Thoracic aorta (tissue), 2 donors: Measurements from ENCODE around the gene PPARA. TPM values are rescaled to one million over a fixed set of nuclear protein-coding genes. Genes with fewer than 3 reads are reported as not detected.

Experiments
- ATAC-seq: fragments of 150-250 bp; one replicate; pipeline ENCODE4 v1.8.0; 2017; ENCODE audit warnings: low read depth; ENCODE audit not compliant: insufficient number of reproducible peaks, low FRiP score
- DNase-seq: peaks from one replicate; pipeline ENCODE4 v3.0.0-alpha.2; 2020; ENCODE audit warnings: low spot score
- H3K27ac ChIP-seq, 2 donors: fragments of 200-600 bp; sonication (generic); 1 replicate in 1 of 2; 2 replicates in 1 of 2; pipeline ENCODE4 v1.5.1; 2016; ENCODE audit warnings: mild to moderate bottlenecking in 2 of 2, moderate library complexity in 2 of 2
- H3K27me3 ChIP-seq: fragments of 200-600 bp; sonication (generic); replicated peaks from 2 replicates; pipeline ENCODE4 v1.6.0; 2016; ENCODE audit warnings: mild to moderate bottlenecking; ENCODE audit not compliant: insufficient read depth
- H3K36me3 ChIP-seq: fragments of 200-600 bp; sonication (generic); one replicate; pipeline ENCODE4 v1.5.1; 2016
- H3K4me1 ChIP-seq, 2 donors: fragments of 200-600 bp; sonication (generic); 1 replicate in 1 of 2; 2 replicates in 1 of 2; pipeline versions ENCODE4 v1.5.1 to v1.6.0; 2016; ENCODE audit warnings: low read depth in 2 of 2, mild to moderate bottlenecking in 1 of 2; ENCODE audit not compliant: control insufficient read depth in 1 of 2
- H3K4me3 ChIP-seq: fragments of 200-600 bp; sonication (generic); 2 replicates; pipeline ENCODE4 v1.5.1; 2016; ENCODE audit warnings: mild to moderate bottlenecking
- H3K9me3 ChIP-seq: fragments of 200-600 bp; sonication (generic); 2 replicates; pipeline ENCODE4 v1.5.1; 2016
- total RNA-seq, 2 donors: library from RNA; depleted of rRNA; stranded (reverse); fragments of >200 nt; gene quantifications; one replicate each; pipeline versions ENCODE4 v1.1.0 to v1.2.3, GENCODE V29; 2016
- TF ChIP-seq, protein P1 (sequence below): fragments of 200-600 bp; sonication (generic); IDR thresholded peaks from one replicate; pipeline ENCODE4 v1.5.1; 2019; ENCODE audit warnings: antibody characterized with exemption

Gene PPARA
- total RNA-seq, 2 donors from 2014 or later = 21.9 to 67.8 TPM

DNA sequence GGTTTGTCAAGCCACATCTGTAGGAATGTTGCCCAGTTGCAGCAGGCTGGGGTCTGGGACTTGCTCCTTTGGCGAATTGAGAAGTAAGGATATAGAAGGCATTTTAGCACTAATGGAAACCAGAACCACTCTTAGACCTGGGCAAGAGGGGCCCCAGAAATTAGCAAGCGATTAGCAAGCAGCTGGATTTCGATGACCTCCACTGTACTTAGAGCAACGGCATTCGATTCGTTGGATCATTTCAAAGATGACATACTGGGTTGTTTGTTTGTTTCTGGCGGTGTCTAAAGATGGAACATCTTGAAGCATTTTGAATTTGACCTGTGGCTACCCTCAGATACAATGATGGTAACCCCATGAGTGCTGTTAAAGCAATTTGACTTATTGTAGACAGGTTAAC is 100.9 kb downstream of the PPARA start:
- Histone ChIP-seq H3K27ac (no peak overlapping the region), H3K27me3 (no peaks in the 10 kb centered on the region), H3K9me3 (no peaks in the 10 kb centered on the region), H3K4me1 (peaks cover 5 to 20% of the 10 kb centered on the region in 2 donors), H3K36me3 (no peaks in the 10 kb centered on the region), H3K4me3 (peak overlapping the region; percentile 75)
- DNase-seq (no peak), ATAC-seq (no peak)
- TF ChIP-seq, protein P1, sequence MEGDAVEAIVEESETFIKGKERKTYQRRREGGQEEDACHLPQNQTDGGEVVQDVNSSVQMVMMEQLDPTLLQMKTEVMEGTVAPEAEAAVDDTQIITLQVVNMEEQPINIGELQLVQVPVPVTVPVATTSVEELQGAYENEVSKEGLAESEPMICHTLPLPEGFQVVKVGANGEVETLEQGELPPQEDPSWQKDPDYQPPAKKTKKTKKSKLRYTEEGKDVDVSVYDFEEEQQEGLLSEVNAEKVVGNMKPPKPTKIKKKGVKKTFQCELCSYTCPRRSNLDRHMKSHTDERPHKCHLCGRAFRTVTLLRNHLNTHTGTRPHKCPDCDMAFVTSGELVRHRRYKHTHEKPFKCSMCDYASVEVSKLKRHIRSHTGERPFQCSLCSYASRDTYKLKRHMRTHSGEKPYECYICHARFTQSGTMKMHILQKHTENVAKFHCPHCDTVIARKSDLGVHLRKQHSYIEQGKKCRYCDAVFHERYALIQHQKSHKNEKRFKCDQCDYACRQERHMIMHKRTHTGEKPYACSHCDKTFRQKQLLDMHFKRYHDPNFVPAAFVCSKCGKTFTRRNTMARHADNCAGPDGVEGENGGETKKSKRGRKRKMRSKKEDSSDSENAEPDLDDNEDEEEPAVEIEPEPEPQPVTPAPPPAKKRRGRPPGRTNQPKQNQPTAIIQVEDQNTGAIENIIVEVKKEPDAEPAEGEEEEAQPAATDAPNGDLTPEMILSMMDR = no peak

DNA sequence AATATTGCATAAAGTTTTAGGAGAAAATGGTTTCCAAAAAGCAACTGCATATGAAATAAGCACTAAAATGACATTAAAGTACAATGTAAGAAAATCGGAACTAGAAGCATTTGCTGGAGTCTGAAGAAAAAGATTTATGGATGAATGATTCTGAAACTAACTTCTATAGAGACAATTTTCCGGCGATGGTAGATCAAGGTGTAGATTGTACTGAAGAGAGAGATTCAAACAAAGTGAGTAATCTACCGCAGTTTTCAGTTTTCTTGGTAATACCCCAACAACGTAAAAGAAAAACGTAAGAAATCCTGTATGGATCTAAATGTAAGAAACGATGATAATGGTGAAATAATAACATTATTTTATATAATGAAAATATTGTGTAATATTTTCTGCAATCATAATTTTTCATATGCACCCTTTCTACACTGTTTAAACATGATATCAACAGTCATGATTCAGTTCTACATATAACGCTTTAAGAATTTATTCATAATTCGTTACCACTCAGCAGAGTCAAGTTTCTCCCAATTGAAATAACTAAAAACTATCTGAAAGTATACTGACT is 101.6 kb downstream of the PPARA start:
- no peak for DNase-seq
- H3K4me1 ChIP-seq = peaks cover 5 to 20% of the 10 kb centered on the region in 2 donors
- H3K9me3 ChIP-seq = no peaks in the 10 kb centered on the region
- no peaks in the 10 kb centered on the region for H3K36me3 ChIP-seq
- ATAC-seq = no peak
- TF ChIP-seq, protein P1 = no peak
- no peak overlapping the region for H3K4me3 ChIP-seq
- H3K27me3 ChIP-seq = no peaks in the 10 kb centered on the region
- no peak overlapping the region for H3K27ac ChIP-seq

DNA sequence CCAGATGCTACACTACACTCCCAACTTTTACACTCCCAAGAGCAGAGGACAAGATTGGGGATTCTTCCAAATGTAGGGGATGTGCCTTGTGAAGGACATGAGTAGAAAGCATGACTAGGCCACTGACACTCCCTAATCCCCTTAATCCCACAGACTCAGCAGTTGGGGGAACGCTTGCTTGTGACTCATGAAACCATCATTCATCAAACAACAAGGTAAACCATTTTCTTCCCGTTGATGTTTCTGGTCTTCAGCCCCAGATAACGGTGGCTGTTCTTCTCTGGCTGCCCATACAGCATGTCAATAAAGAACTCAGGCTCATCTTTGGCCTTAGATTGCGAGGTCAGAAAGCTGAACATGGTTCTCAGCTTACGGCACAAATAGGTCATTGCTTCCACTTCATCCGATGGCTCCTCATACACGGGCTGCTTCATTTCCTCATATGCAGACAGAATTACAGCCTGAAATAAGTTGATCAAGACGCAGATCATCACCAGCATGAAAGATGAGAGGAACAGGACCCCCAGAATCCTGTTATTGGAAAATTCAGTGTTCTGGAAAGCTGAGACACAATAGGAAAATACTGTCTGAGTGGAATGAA is 106.1 kb downstream of the PPARA start:
- no peak overlapping the region for H3K27ac ChIP-seq

DNA sequence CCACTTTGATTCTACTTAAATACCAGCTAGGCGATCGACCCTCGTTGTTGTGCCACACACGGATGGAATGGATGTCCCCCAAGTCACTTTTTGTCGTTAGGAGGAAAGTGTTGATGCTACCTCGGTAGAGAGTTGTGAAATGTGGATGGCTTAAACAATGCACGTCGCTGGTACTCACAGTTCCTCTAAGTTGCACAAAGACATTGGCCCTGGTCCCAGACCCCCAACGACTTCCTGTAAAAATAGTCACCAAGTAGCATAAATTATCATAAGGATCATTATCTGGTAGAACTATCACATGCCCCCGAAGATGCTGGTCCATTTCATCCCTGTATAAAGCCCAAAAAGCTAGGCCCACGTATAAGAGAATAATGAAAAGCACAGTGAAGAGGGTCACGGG is 109.0 kb downstream of the PPARA start:
- H3K27ac ChIP-seq = no peak overlapping the region
- no peaks in the 10 kb centered on the region for H3K9me3 ChIP-seq
- no peak overlapping the region for H3K4me3 ChIP-seq
- ATAC-seq (no peak), DNase-seq (no peak)
- peaks cover 0 to 3% of the 10 kb centered on the region in 2 donors for H3K4me1 ChIP-seq
- TF ChIP-seq, protein P1 = no peak
- H3K36me3 ChIP-seq = no peaks in the 10 kb centered on the region
- no peaks in the 10 kb centered on the region for H3K27me3 ChIP-seq

More for the DNA sequence above, 106.1 kb downstream of the PPARA start:
- Histone ChIP-seq H3K27me3 (no peaks in the 10 kb centered on the region), H3K9me3 (no peaks in the 10 kb centered on the region), H3K4me1 (peaks cover 0 to 3% of the 10 kb centered on the region in 2 donors), H3K36me3 (no peaks in the 10 kb centered on the region), H3K4me3 (no peak overlapping the region)
- DNase-seq = no peak
- ATAC-seq = no peak
- TF ChIP-seq, protein P1 = no peak

DNA sequence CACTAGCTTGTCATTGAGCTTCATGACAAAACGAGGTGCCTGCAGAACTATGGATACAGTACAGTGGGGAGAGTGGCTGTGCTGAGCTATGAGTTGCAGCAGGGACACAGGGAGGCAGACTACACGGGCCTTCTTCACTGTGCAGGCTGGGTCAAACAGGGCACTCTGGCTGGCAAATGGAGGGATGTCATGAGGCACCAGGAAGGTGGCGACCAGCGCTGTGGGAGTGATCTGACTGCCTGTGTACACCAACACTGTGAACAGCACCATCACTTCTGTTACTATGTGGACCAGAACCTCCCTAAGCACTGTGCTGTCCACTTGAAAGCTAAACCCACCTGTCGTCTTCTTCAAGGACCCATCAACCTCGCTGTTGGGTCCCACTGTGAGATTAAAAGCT is 109.7 kb downstream of the PPARA start:
- DNase-seq = no peak
- Histone ChIP-seq H3K4me3 (no peak overlapping the region), H3K27me3 (no peaks in the 10 kb centered on the region), H3K9me3 (no peaks in the 10 kb centered on the region), H3K36me3 (no peaks in the 10 kb centered on the region), H3K27ac (no peak overlapping the region), H3K4me1 (peaks cover 0 to 3% of the 10 kb centered on the region in 2 donors)
- no peak for ATAC-seq
- TF ChIP-seq, protein P1 = no peak
